ENCODE results near the gene PAM16. TPM values are rescaled to one million over a fixed set of nuclear protein-coding genes. Genes with fewer than 3 reads are reported as not detected.

Gene PAM16
- total RNA-seq, 2 experiments from 2014 or later: 47.5 to 49.4 TPM

DNA sequence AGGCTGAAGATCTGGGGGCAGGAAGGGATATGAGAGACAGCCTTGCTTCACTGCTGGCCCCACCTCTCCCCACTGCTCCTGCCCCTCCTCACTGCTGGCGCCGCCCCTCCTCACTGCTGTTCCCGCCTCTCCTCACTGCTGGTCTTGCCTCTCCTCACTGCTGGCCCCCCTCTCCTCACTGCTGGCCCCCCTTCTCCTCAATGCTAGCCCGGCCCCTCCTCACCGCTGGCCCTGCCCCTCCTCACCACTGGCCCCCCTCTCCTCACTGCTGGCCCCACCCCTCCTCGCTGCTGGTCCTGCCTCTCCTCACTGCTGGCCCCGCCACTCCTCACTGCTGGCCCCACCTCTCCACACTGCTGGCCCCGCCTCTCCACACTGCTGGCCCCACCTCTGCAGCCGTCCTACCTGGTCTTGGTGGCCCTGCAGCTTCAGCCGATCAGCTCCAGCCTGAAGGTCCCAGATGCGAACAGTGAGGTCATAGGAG lies 9.5 kb upstream of the PAM16 start:
- H3K4me3 Mint-ChIP-seq: no peak overlapping the region

DNA sequence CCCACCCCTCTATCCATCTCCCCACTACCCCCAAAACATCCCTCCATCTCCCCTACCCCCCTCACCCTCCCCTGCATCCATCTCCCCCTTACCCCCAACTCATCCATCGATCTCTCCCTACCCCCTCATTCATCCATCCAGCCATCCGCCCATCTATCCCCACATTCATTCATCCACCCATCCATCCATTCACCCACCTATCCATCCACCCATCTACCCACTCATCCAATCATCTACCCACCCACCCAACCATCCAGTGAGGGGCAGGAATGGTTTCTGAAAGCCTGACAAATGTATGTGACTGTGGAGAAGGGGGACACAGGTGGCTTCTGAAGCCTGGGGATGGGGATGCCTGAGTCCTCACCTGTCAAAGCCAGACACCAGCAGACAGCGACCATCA lies 8.8 kb upstream of the PAM16 start:
- no peak for ATAC-seq
- CTCF ChIA-PET: interaction anchor here (0.9 to 2.2 kb wide), 5 partner anchors 10 to 101 kb away, joined by 3 to 13 read pairs (median 8); no protein-coding TSS in a partner anchor
- no peaks in the 10 kb centered on the region for H3K27me3 Mint-ChIP-seq
- H3K36me3 Mint-ChIP-seq: peaks cover 20% of the 10 kb centered on the region
- no peak for DNase-seq
- no peak overlapping the region for H3K4me3 Mint-ChIP-seq
- no peak overlapping the region for H3K27ac Mint-ChIP-seq
- H3K9me3 Mint-ChIP-seq (ENCODE audit: low read depth): no peaks in the 10 kb centered on the region
- no peaks in the 10 kb centered on the region for H3K4me1 Mint-ChIP-seq

More for the DNA sequence above, 9.5 kb upstream of the PAM16 start:
- Mint-ChIP-seq H3K9me3 (ENCODE audit: low read depth) (no peaks in the 10 kb centered on the region), H3K27me3 (no peaks in the 10 kb centered on the region), H3K4me1 (no peaks in the 10 kb centered on the region), H3K36me3 (peaks cover 20% of the 10 kb centered on the region), H3K27ac (no peak overlapping the region)
- ATAC-seq (peak; percentile 31), DNase-seq (no peak)
- CTCF ChIA-PET: interaction anchor here (1.1 to 1.8 kb wide), 2 partner anchors 41 to 42 kb away, joined by 3 to 13 read pairs; no protein-coding TSS in a partner anchor

DNA sequence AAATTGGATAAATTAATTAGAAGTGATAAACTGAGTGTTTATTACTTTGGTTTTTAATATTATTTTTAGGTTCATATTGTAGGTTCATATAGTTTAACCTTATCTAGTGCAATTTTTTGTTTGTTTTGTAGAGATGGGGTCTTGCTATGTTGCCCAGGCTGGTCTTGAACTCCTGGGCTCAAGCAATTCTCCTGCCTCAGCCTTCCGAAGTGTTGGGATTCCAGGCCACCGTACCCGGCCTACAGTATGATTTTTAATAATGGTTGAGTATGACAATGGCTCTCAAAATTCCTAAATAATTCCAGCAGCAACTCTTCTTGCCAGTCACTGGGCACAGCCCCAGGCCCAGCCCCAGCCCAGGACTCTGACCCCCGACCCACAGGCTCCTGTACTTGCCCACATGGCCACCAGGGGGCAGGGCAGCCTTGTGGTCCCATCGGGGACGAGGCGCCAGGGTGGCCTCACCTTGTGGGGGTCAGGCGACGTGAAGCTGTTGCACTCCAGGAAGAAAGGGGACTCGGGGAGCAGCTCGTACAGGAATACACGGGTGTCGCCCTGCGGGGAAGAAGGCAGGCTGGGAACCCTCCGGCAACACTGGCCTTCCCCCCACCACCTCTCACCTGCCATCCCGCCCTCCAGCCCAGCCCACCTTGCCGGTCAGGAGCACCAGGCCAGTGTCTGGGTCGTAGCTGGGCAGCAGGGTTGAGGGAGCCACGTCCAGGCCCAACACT lies 7.9 kb upstream of the PAM16 start:
- CTCF ChIA-PET: interaction anchor here (0.7 to 2.2 kb wide), 10 partner anchors 11 to 102 kb away, joined by 3 to 13 read pairs (median 3); no protein-coding TSS in a partner anchor
- ATAC-seq: peak; percentile 78
- no peak overlapping the region for H3K4me3 Mint-ChIP-seq
- no peaks in the 10 kb centered on the region for H3K4me1 Mint-ChIP-seq
- no peaks in the 10 kb centered on the region for H3K9me3 Mint-ChIP-seq (ENCODE audit: low read depth)
- DNase-seq: peak; percentile 74
- H3K27ac Mint-ChIP-seq: no peak overlapping the region
- no peaks in the 10 kb centered on the region for H3K27me3 Mint-ChIP-seq
- H3K36me3 Mint-ChIP-seq: peaks cover 22% of the 10 kb centered on the region

DNA sequence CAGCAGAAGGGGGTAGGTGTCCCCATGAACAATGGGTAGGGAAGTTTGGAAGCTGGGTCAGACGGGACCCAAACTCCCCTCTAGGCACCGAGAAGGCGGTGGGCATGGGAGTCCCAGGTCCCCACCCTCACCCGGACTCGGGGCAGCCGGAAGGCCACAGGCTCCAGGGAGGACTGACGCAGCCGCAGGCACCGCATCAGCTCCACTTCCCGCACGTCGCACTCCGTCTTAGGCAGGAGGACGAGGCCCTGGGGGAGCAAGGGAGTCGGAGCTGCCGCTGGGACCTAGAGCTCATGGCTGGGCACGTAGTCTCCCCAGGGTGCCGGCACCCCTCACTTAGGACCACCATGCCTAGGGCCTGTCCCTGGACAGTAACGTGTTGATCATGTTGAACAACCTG lies 7.1 kb upstream of the PAM16 start:
- peaks cover 22% of the 10 kb centered on the region for H3K36me3 Mint-ChIP-seq
- H3K27ac Mint-ChIP-seq: no peak overlapping the region
- no peaks in the 10 kb centered on the region for H3K9me3 Mint-ChIP-seq (ENCODE audit: low read depth)
- ATAC-seq (no peak), DNase-seq (no peak)
- H3K4me3 Mint-ChIP-seq: no peak overlapping the region
- no peaks in the 10 kb centered on the region for H3K27me3 Mint-ChIP-seq
- no peaks in the 10 kb centered on the region for H3K4me1 Mint-ChIP-seq
- CTCF ChIA-PET: interaction anchor here (0.7 to 2.2 kb wide), 8 partner anchors 12 to 104 kb away, joined by 3 to 8 read pairs (median 3); no protein-coding TSS in a partner anchor

DNA sequence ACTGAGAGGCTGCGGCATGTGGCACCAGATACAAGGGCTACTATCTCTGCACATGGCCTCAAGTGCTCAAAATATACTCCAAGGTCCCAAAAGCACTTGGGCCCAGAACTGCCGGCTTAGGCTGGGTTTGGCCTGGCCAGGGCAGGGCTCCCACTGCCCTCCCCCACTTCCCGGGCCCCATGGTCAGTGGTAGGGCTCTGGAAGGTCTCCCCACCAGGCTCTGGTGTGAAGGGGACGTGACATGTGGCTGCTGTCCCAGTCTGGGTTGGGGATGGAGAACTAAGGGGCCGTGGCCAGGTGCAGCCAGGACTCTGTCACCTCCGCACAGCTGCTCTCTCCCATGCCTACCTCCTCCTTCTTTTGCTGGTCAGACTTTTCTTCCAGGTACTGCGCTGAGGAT lies 5.7 kb upstream of the PAM16 start:
- CTCF ChIA-PET: interaction anchor here (1.6 kb wide), 1 partner anchor 46 kb away, joined by 4 read pairs; no protein-coding TSS in a partner anchor
- ATAC-seq (no peak), DNase-seq (no peak)
- H3K9me3 Mint-ChIP-seq (ENCODE audit: low read depth): no peaks in the 10 kb centered on the region
- H3K4me3 Mint-ChIP-seq: no peak overlapping the region
- H3K27me3 Mint-ChIP-seq: no peaks in the 10 kb centered on the region
- peaks cover 17% of the 10 kb centered on the region for H3K36me3 Mint-ChIP-seq
- H3K4me1 Mint-ChIP-seq: peaks cover 1% of the 10 kb centered on the region
- no peak overlapping the region for H3K27ac Mint-ChIP-seq

DNA sequence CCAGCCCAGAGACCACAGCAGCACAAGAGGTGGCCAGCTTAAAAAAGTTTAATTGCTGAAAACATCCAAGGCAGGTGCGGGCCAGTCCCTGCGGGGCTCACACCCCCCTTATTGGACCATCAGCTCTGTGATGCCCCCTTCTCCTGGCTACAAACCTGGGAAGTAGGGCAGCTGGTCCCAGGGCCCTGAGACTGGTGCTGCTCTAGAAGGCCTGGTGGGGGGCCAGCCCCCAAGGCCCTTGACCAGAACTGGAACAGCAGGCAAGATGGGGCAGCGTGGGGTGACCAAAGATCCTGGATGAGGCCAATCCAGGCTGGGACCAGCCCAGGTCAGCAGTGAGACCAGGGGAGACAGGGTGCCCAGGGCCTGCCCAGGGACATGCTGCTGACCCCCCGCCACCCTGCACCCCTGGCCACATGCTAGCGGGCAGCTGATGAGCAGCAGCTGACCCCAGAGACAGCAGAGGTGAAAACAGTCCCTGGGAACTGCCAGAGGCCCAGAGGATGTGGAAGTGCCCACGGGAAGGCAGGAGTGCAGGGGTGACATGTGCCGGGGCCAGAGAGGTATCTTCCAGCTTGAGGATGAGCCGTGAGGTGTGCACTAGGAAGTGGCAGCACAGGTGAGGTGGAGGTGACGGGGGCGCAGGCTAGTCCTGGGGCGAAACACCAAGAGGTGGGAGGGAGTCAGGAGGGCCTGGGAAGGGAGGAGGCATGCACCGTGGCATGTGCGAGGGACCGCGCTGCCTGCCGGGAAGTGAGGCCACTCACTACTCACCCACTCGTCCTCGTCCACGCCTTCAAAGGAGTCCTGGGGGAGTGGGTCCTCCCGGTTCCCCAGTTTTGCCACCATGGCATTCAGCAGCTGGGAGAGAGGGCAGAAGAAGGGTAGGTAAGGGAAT lies 3.6 kb upstream of the PAM16 start:
- H3K36me3 Mint-ChIP-seq: peaks cover 16% of the 10 kb centered on the region
- H3K27me3 Mint-ChIP-seq: no peaks in the 10 kb centered on the region
- H3K9me3 Mint-ChIP-seq (ENCODE audit: low read depth): no peaks in the 10 kb centered on the region
- ATAC-seq: no peak
- CTCF ChIA-PET: no interaction called here
- no peak for DNase-seq
- no peak overlapping the region for H3K4me3 Mint-ChIP-seq
- H3K27ac Mint-ChIP-seq: no peak overlapping the region
- peaks cover 13% of the 10 kb centered on the region for H3K4me1 Mint-ChIP-seq

DNA sequence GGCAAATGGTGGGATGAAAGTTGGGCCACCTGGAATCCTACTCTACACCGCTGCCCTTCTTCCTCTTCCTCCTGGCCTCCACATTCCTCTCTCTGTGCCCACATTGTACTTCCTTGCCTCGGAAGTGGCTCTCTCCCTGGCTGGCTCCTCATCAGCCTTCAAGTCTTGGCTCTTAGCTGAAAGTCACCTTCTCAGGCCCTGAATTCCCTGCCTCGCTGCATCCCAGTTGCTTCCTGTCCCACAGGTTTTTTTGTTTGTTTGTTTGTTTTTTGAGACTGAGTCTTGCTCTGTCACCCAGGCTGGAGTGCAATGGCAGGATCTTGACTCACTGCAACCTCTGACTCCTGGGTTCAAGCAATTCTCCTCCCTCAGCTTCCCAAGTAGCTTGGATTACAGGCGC lies 2.6 kb upstream of the PAM16 start:
- DNase-seq: no peak
- Mint-ChIP-seq H3K4me1 (peaks cover 17% of the 10 kb centered on the region), H3K36me3 (peaks cover 12% of the 10 kb centered on the region), H3K27me3 (no peaks in the 10 kb centered on the region), H3K27ac (no peak overlapping the region), H3K4me3 (no peak overlapping the region), H3K9me3 (ENCODE audit: low read depth) (no peaks in the 10 kb centered on the region)
- no peak for ATAC-seq
- CTCF ChIA-PET: no interaction called here

DNA sequence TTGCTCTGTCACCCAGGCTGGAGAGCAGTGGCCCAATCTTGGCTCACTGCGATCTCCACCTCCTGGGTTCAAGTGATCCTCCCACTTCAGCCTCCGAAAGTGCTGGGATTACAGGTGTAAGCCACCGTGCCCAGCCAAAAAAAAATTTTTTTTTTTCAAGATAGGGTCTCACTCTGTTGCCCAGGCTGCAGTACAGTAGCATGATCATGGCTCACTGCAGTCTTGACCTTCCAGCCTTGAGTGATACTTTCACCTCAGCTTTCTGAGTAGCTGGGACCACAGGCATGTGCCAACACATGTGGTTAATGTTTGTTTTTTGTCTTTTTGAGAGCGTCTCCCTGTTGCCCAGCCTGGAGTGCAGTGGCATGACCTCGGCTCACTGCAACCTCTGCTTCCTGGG lies 1.7 kb upstream of the PAM16 start:
- no peaks in the 10 kb centered on the region for H3K27me3 Mint-ChIP-seq
- CTCF ChIA-PET: interaction anchor here (1.1 kb wide), 1 partner anchor 17 kb away, joined by 3 read pairs; no protein-coding TSS in a partner anchor
- H3K36me3 Mint-ChIP-seq: peaks cover 11% of the 10 kb centered on the region
- peaks cover 21% of the 10 kb centered on the region for H3K4me1 Mint-ChIP-seq
- DNase-seq (no peak), ATAC-seq (no peak)
- no peaks in the 10 kb centered on the region for H3K9me3 Mint-ChIP-seq (ENCODE audit: low read depth)
- no peak overlapping the region for H3K4me3 Mint-ChIP-seq
- no peak overlapping the region for H3K27ac Mint-ChIP-seq

DNA sequence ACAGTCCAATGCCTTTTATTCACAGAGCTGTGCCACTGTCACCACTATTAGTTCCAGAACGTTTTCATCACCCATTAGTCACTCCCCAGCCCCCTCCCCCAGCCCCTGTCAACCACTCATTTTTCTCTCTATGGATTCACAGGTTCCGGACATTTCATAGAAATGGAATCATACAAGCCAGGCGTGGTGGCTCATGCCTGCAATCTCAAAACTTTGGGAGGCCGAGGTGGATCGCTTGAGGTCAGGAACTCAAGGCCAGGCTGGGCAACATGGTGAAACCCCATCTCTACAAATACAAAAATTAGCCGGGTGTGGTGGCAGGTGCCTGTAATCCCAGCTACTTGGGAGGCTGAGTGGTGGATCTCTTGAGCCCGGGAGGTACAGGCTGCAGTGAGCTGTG lies 759 bp upstream of the PAM16 start:
- ATAC-seq (no peak), DNase-seq (no peak)
- Mint-ChIP-seq H3K27me3 (no peaks in the 10 kb centered on the region), H3K4me1 (peaks cover 23% of the 10 kb centered on the region), H3K27ac (no peak overlapping the region), H3K36me3 (peaks cover 9% of the 10 kb centered on the region), H3K9me3 (ENCODE audit: low read depth) (no peaks in the 10 kb centered on the region), H3K4me3 (peak overlapping the region; percentile 84)
- CTCF ChIA-PET: interaction anchor here (0.6 to 3.5 kb wide), 8 partner anchors 10 to 272 kb away, joined by 3 to 21 read pairs (median 3); partner anchors contain the start of gene TFAP4

DNA sequence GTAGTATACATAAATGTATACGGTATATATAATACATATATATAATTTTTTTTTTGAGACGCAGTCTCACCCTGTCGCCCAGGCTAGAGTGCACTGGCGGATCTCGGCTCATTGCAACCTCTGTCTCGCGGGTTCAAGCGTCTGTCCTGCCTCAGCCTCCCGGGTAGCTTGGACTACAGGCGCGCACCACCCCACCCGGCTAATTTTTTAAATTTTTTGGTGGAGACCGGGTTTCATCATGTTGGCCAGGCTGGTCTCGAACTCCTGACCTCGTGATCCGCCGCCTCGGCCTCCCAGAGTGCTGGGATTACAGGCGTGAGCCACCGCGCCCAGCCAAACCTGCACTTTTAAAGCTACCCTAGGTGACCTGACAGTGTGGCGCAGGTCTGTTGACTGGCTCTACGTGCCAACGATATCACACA lies 745 bp downstream of the PAM16 start:
- Mint-ChIP-seq H3K4me3 (peak overlapping the region; percentile 84), H3K36me3 (peaks cover 9% of the 10 kb centered on the region), H3K4me1 (peaks cover 24% of the 10 kb centered on the region), H3K27ac (peak overlapping the region; percentile 87), H3K27me3 (no peaks in the 10 kb centered on the region), H3K9me3 (ENCODE audit: low read depth) (no peaks in the 10 kb centered on the region)
- ATAC-seq (peak; percentile 11), DNase-seq (no peak)
- CTCF ChIA-PET: interaction anchor here (0.8 to 3.5 kb wide), 8 partner anchors 9 to 96 kb away, joined by 3 to 21 read pairs (median 4); no protein-coding TSS in a partner anchor

DNA sequence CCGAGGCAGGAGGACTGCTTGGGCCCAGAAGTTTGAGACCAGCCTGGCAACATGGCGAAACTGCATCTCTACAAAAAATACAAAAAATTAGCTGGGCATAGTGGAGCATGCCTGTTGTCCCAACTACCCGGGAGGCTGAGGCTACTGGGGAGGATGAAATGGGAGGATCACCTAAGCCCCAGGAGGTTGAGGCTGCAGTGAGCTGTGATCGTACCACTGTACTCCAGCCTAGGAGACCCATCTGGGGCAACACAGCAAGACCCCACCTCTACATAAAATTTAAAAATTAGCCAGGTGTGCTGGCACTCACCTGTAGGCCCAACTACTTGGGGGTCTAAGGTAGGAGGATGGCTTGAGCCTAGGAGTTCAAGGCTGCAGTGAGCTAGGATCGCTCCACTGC lies 1.8 kb downstream of the PAM16 start:
- Mint-ChIP-seq H3K4me1 (peaks cover 27% of the 10 kb centered on the region), H3K27ac (peak overlapping the region; percentile 19), H3K4me3 (no peak overlapping the region), H3K27me3 (no peaks in the 10 kb centered on the region), H3K36me3 (peaks cover 6% of the 10 kb centered on the region), H3K9me3 (ENCODE audit: low read depth) (no peaks in the 10 kb centered on the region)
- DNase-seq: no peak
- ATAC-seq: no peak
- CTCF ChIA-PET: interaction anchor here (0.6 to 3.5 kb wide), 6 partner anchors 21 to 1450 kb away, joined by 3 to 21 read pairs (median 5); no protein-coding TSS in a partner anchor

DNA sequence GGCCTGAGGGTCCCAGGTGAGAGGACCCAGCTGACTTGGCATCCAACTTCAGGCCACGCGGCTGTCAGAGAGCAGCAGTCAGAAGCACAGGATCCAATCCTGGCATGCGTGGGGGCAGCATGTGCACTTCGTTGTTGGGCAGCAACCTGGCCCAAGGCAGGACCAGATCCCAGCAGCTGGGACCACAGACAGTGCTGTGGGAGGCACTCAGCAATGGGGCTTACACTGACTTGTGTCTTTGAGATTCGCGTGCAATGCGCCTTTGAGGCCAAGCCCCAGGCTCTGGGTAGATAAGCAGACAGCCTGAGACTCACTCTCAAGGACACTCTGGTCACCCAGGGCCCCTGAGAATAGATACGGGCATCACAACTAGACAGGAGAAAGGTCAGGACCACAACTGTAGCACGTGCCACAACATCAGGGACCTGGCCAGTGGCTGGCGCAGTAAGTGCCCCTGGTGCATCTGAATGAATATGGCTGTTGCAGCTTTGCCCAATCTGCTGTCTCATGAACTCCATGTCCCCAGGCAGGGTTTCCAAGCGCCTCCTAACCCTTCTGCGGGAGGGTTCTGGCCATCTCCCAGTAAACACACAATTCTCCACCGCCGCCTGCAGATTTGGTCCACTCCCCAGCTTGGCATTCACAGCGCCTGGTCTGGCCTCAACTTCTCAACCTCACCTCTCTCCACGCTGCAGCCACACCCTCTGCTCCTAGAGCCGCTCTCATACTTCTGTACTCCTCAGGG lies 3.2 kb downstream of the PAM16 start:
- peak overlapping the region; percentile 9 for H3K27ac Mint-ChIP-seq
- H3K36me3 Mint-ChIP-seq: no peaks in the 10 kb centered on the region
- H3K27me3 Mint-ChIP-seq: no peaks in the 10 kb centered on the region
- H3K4me1 Mint-ChIP-seq: peaks cover 27% of the 10 kb centered on the region
- H3K9me3 Mint-ChIP-seq (ENCODE audit: low read depth): no peaks in the 10 kb centered on the region
- no peak for ATAC-seq
- CTCF ChIA-PET: interaction anchor here (0.9 to 1.9 kb wide), 5 partner anchors 11 to 94 kb away, joined by 3 to 5 read pairs (median 4); no protein-coding TSS in a partner anchor
- H3K4me3 Mint-ChIP-seq: no peak overlapping the region
- no peak for DNase-seq
